GM23338 (cell line): Measurements from ENCODE around the gene MBD3L4. TPM values are rescaled to one million over a fixed set of nuclear protein-coding genes. Genes with fewer than 3 reads are reported as not detected.

ENCODE experiments used
- polyA plus RNA-seq: library from polyadenylated mRNA; unstranded; fragments of >200 nt; fragmentation: Nextera tagmentation; extraction: Ambion mirVana; gene quantifications from 2 replicates; pipeline ENCODE4 v1.2.1, GENCODE V29; 2016
- total RNA-seq: library from RNA; depleted of rRNA; stranded (reverse); fragments of >200 nt; shearing (Covaris generic); gene quantifications from 2 replicates; pipeline ENCODE4 v1.2.3, GENCODE V29; 2014; rRNA removed

The MBD3L4 gene
- total and polyA plus RNA-seq, 2 experiments from 2014 or later, result not detected

Other genes with a start within 250 kb of the MBD3L4 start
- not detected in 2 replicates for gene ADGRE1, start 152.6 kb downstream of the MBD3L4 start, total RNA-seq
- gene ADGRE1, start 152.6 kb downstream of the MBD3L4 start, polyA plus RNA-seq, result not detected in 2 replicates
- not detected in 2 replicates for gene MBD3L2B, start 18.7 kb downstream of the MBD3L4 start, total RNA-seq
- not detected in 2 replicates for gene MBD3L2B, start 18.7 kb downstream of the MBD3L4 start, polyA plus RNA-seq
- not detected in 2 replicates for gene MBD3L5, start 9.6 kb downstream of the MBD3L4 start, total RNA-seq
- not detected in 2 replicates for gene MBD3L5, start 9.6 kb downstream of the MBD3L4 start, polyA plus RNA-seq
- not detected in 2 replicates for gene MBD3L2, start 9.1 kb upstream of the MBD3L4 start, total RNA-seq
- not detected in 2 replicates for gene MBD3L2, start 9.1 kb upstream of the MBD3L4 start, polyA plus RNA-seq
- gene MBD3L3, start 18.5 kb upstream of the MBD3L4 start, total RNA-seq, result not detected in 2 replicates
- gene MBD3L3, start 18.5 kb upstream of the MBD3L4 start, polyA plus RNA-seq, result 0.49 TPM in 1 of 2 replicates, not detected in the other
- gene ZNF557, start 29.5 kb upstream of the MBD3L4 start, total RNA-seq, result 6.6 and 10.3 TPM in 2 replicates
- gene ZNF557, start 29.5 kb upstream of the MBD3L4 start, polyA plus RNA-seq, result 3.7 and 4.3 TPM in 2 replicates